Liver (tissue), 9 donors: ENCODE results near the gene DCP2. TPM values are rescaled to one million over a fixed set of nuclear protein-coding genes. Genes with fewer than 3 reads are reported as not detected.

Experiments used
- DNase-seq: peaks from one replicate; pipeline ENCODE4 v3.0.0-alpha.2; 2017; ENCODE audit warnings: low spot score
- H3K27ac ChIP-seq, 2 donors: one replicate each; pipeline ENCODE4 v1.7.0; 2013; ENCODE audit warnings: inconsistent platforms in 2 of 2, low read length in 2 of 2, control low read depth in 1 of 2, low read depth in 1 of 2, mild to moderate bottlenecking in 1 of 2
- H3K27me3 ChIP-seq, 4 donors: one replicate each; pipeline versions ENCODE4 v1.6.1 to v1.7.0; 2013; ENCODE audit warnings: low read length in 3 of 4, inconsistent platforms in 1 of 4, mild to moderate bottlenecking in 1 of 4, moderate library complexity in 1 of 4; ENCODE audit not compliant: control insufficient read depth in 4 of 4, insufficient read depth in 4 of 4
- H3K36me3 ChIP-seq, 4 donors: one replicate each; pipeline versions ENCODE4 v1.6.1 to v1.7.0; 2013; ENCODE audit warnings: low read length in 3 of 4, mild to moderate bottlenecking in 3 of 4, low read depth in 1 of 4, moderate library complexity in 1 of 4; ENCODE audit not compliant: control insufficient read depth in 4 of 4, insufficient read depth in 3 of 4
- H3K4me1 ChIP-seq, 4 donors: one replicate each; pipeline versions ENCODE4 v1.6.1 to v1.7.0; 2013; ENCODE audit warnings: low read length in 3 of 4, mild to moderate bottlenecking in 3 of 4, moderate library complexity in 1 of 4; ENCODE audit not compliant: control insufficient read depth in 4 of 4, insufficient read depth in 4 of 4
- H3K4me3 ChIP-seq, 3 donors: one replicate each; pipeline versions ENCODE4 v1.6.1 to v1.7.0; 2013; ENCODE audit warnings: low read length in 3 of 3, control low read depth in 1 of 3, low read depth in 1 of 3, mild to moderate bottlenecking in 1 of 3
- H3K9ac ChIP-seq, 2 donors: one replicate each; pipeline ENCODE4 v1.7.0; 2013; ENCODE audit warnings: low read length in 2 of 2, mild to moderate bottlenecking in 2 of 2, moderate library complexity in 2 of 2, control low read depth in 1 of 2, low read depth in 1 of 2
- H3K9me3 ChIP-seq, 4 donors: one replicate each; pipeline versions ENCODE4 v1.6.1 to v1.7.0; 2013; ENCODE audit warnings: low read length in 3 of 4; ENCODE audit not compliant: control insufficient read depth in 4 of 4
- EGR1 ChIP-seq, 2 donors: IDR thresholded peaks; 2 replicates each; pipeline ENCODE4 v1.6.1; 2016 to 2018; ENCODE audit warnings: antibody characterized with exemption in 2 of 2, low read depth in 2 of 2
- FOXA1 ChIP-seq: IDR thresholded peaks from 2 replicates; pipeline ENCODE4 v1.6.1; 2016; ENCODE audit warnings: antibody characterized with exemption
- FOXA2 ChIP-seq: IDR thresholded peaks from 2 replicates; pipeline ENCODE4 v1.6.1; 2016; ENCODE audit warnings: antibody characterized with exemption
- GABPA ChIP-seq, 2 donors: IDR thresholded peaks in 1 of 2; conservative IDR thresholded peaks in 1 of 2; 2 replicates each; pipeline ENCODE4 v1.6.1; 2016; ENCODE audit warnings: antibody characterized with exemption in 2 of 2, mild to moderate bottlenecking in 1 of 2, moderate library complexity in 1 of 2
- HNF4A ChIP-seq, 2 donors: conservative IDR thresholded peaks; 2 replicates each; pipeline ENCODE4 v1.6.1; 2016; ENCODE audit warnings: antibody characterized with exemption in 2 of 2, mild to moderate bottlenecking in 2 of 2
- HNF4G ChIP-seq: IDR thresholded peaks from 2 replicates; pipeline ENCODE4 v1.6.1; 2016; ENCODE audit warnings: antibody characterized with exemption
- JUND ChIP-seq, 2 donors: IDR thresholded peaks; 2 replicates each; pipeline ENCODE4 v1.6.1; 2016; ENCODE audit warnings: antibody characterized with exemption in 2 of 2
- NR2F2 ChIP-seq: IDR thresholded peaks from 2 replicates; pipeline ENCODE4 v1.6.1; 2016; ENCODE audit warnings: antibody characterized with exemption
- RAD21 ChIP-seq, 2 donors: IDR thresholded peaks; 2 replicates each; pipeline ENCODE4 v1.6.1; 2016; ENCODE audit warnings: antibody characterized with exemption in 2 of 2, mild to moderate bottlenecking in 2 of 2
- RXRA ChIP-seq, 2 donors: IDR thresholded peaks; 2 replicates each; pipeline ENCODE4 v1.6.1; 2017 to 2018; ENCODE audit warnings: antibody characterized with exemption in 2 of 2, mild to moderate bottlenecking in 1 of 2
- SP1 ChIP-seq: IDR thresholded peaks from 2 replicates; pipeline ENCODE4 v1.6.1; 2018; ENCODE audit warnings: antibody characterized with exemption, mild to moderate bottlenecking
- TAF1 ChIP-seq: conservative IDR thresholded peaks from 2 replicates; pipeline ENCODE4 v1.6.1; 2016; ENCODE audit warnings: antibody characterized with exemption, mild to moderate bottlenecking
- YY1 ChIP-seq: IDR thresholded peaks from 2 replicates; pipeline ENCODE4 v1.6.1; 2016; ENCODE audit warnings: antibody characterized with exemption, mild to moderate bottlenecking
- WGBS: extraction: QIAGEN DNeasy Blood & Tissue Kit; methylation state at CpG from one replicate; pipeline ENCODE4 v1.1.7; 2013; 5-methylcytosine and 5-hydroxymethylcytosine counted together
- polyA plus RNA-seq, 2 donors: library from polyadenylated mRNA; stranded (reverse) in 1 of 2; unstranded in 1 of 2; fragments of 200-250 nt in 1 of 2; fragments of >200 nt in 1 of 2; fragmentation: Nextera tagmentation in 1 of 2; extraction: Ambion mirVana in 1 of 2; gene quantifications; one replicate each; pipeline versions ENCODE4 v1.2.1 to v1.2.3, GENCODE V29; 2013 to 2015
- total RNA-seq, 2 donors: library from RNA; depleted of rRNA; stranded (reverse); fragments of >200 nt; gene quantifications; one replicate each; pipeline ENCODE4 v1.2.3, GENCODE V29; 2014
- TF ChIP-seq, protein P1 (sequence below): fragments of 150-350 bp; IDR thresholded peaks from 2 replicates; pipeline ENCODE4 v1.5.1; 2017; ENCODE audit warnings: improper control_type of control experiment, low read depth, low read length; ENCODE audit not compliant: missing input control
- TF ChIP-seq, protein P2 (sequence below): IDR thresholded peaks from 2 replicates; pipeline ENCODE4 v1.6.1; 2016; ENCODE audit warnings: antibody characterized with exemption
- TF ChIP-seq, protein P3 (sequence below): IDR thresholded peaks from 2 replicates; pipeline ENCODE4 v1.6.1; 2016; ENCODE audit warnings: antibody characterized with exemption
- TF ChIP-seq, protein P4 (sequence below): IDR thresholded peaks from 2 replicates; pipeline ENCODE4 v1.6.1; 2016; ENCODE audit warnings: antibody characterized with exemption
- TF ChIP-seq, protein P5 (sequence below): IDR thresholded peaks from 2 replicates; pipeline ENCODE4 v1.6.1; 2016; ENCODE audit warnings: antibody characterized with exemption, mild to moderate bottlenecking
- donor health status: healthy.
- donor health status: healthy.
- donor health status: healthy.
- donor health status: healthy.
- donor health status: healthy.

Gene DCP2
- total and polyA plus RNA-seq, 4 donors = 2.9 to 44.2 (median 12.4) TPM

DNA sequence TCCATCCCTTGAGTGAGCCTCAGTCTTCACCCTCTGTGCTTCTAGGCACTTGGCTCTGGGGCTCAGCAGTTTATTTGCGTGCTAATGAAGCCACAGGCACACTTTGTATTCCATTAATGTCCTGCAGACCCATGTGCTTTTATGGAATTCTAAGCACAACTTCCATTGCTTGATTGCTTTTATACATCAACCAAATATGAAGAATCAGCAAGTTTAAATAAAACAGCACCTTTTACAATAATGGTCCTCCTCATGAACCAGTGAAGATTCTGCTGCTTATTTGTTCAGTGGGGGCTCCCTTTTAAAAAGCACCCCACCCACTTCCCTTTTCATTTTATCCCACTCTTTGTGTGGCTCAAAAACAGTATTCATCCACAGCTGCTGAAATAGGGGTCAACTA is 60.2 kb downstream of the DCP2 start:
- no peaks in the 10 kb centered on the region for H3K9me3 ChIP-seq
- TF ChIP-seq RAD21 (IDR thresholded peaks at IDR 0.05) (no peak), JUND (IDR thresholded peaks at IDR 0.05) (no peak), TAF1 (no peak), GABPA (IDR thresholded peaks at IDR 0.05 in 1 of 2, conservative IDR thresholded peaks at IDR 0.05 in 1 of 2) (no peak), YY1 (no peak), FOXA1 (no peak), EGR1 (IDR thresholded peaks at IDR 0.05; ENCODE audit: low read depth in 2 of 2) (no peak), HNF4A (conservative IDR thresholded peaks at IDR 0.05) (no peak), RXRA (IDR thresholded peaks at IDR 0.05) (no peak), SP1 (no peak)
- TF ChIP-seq, protein P1, sequence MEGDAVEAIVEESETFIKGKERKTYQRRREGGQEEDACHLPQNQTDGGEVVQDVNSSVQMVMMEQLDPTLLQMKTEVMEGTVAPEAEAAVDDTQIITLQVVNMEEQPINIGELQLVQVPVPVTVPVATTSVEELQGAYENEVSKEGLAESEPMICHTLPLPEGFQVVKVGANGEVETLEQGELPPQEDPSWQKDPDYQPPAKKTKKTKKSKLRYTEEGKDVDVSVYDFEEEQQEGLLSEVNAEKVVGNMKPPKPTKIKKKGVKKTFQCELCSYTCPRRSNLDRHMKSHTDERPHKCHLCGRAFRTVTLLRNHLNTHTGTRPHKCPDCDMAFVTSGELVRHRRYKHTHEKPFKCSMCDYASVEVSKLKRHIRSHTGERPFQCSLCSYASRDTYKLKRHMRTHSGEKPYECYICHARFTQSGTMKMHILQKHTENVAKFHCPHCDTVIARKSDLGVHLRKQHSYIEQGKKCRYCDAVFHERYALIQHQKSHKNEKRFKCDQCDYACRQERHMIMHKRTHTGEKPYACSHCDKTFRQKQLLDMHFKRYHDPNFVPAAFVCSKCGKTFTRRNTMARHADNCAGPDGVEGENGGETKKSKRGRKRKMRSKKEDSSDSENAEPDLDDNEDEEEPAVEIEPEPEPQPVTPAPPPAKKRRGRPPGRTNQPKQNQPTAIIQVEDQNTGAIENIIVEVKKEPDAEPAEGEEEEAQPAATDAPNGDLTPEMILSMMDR = no peak
- TF ChIP-seq, protein P2, sequence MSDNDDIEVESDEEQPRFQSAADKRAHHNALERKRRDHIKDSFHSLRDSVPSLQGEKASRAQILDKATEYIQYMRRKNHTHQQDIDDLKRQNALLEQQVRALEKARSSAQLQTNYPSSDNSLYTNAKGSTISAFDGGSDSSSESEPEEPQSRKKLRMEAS = no peak
- TF ChIP-seq, protein P3, sequence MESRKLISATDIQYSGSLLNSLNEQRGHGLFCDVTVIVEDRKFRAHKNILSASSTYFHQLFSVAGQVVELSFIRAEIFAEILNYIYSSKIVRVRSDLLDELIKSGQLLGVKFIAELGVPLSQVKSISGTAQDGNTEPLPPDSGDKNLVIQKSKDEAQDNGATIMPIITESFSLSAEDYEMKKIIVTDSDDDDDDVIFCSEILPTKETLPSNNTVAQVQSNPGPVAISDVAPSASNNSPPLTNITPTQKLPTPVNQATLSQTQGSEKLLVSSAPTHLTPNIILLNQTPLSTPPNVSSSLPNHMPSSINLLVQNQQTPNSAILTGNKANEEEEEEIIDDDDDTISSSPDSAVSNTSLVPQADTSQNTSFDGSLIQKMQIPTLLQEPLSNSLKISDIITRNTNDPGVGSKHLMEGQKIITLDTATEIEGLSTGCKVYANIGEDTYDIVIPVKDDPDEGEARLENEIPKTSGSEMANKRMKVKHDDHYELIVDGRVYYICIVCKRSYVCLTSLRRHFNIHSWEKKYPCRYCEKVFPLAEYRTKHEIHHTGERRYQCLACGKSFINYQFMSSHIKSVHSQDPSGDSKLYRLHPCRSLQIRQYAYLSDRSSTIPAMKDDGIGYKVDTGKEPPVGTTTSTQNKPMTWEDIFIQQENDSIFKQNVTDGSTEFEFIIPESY = no peak
- TF ChIP-seq, protein P4, sequence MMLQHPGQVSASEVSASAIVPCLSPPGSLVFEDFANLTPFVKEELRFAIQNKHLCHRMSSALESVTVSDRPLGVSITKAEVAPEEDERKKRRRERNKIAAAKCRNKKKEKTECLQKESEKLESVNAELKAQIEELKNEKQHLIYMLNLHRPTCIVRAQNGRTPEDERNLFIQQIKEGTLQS = no peak
- TF ChIP-seq, protein P5, sequence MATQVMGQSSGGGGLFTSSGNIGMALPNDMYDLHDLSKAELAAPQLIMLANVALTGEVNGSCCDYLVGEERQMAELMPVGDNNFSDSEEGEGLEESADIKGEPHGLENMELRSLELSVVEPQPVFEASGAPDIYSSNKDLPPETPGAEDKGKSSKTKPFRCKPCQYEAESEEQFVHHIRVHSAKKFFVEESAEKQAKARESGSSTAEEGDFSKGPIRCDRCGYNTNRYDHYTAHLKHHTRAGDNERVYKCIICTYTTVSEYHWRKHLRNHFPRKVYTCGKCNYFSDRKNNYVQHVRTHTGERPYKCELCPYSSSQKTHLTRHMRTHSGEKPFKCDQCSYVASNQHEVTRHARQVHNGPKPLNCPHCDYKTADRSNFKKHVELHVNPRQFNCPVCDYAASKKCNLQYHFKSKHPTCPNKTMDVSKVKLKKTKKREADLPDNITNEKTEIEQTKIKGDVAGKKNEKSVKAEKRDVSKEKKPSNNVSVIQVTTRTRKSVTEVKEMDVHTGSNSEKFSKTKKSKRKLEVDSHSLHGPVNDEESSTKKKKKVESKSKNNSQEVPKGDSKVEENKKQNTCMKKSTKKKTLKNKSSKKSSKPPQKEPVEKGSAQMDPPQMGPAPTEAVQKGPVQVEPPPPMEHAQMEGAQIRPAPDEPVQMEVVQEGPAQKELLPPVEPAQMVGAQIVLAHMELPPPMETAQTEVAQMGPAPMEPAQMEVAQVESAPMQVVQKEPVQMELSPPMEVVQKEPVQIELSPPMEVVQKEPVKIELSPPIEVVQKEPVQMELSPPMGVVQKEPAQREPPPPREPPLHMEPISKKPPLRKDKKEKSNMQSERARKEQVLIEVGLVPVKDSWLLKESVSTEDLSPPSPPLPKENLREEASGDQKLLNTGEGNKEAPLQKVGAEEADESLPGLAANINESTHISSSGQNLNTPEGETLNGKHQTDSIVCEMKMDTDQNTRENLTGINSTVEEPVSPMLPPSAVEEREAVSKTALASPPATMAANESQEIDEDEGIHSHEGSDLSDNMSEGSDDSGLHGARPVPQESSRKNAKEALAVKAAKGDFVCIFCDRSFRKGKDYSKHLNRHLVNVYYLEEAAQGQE = no peak
- no peak overlapping the region for H3K4me3 ChIP-seq
- no peaks in the 10 kb centered on the region for H3K4me1 ChIP-seq
- H3K9ac ChIP-seq = no peak overlapping the region
- peaks cover 2 to 57% (median 37%) of the 10 kb centered on the region in 4 donors for H3K36me3 ChIP-seq
- H3K27ac ChIP-seq = no peak overlapping the region
- H3K27me3 ChIP-seq = no peaks in the 10 kb centered on the region
- 98% methylated on average over 1 of the region's 1 CpG for WGBS
- DNase-seq = no peak

DNA sequence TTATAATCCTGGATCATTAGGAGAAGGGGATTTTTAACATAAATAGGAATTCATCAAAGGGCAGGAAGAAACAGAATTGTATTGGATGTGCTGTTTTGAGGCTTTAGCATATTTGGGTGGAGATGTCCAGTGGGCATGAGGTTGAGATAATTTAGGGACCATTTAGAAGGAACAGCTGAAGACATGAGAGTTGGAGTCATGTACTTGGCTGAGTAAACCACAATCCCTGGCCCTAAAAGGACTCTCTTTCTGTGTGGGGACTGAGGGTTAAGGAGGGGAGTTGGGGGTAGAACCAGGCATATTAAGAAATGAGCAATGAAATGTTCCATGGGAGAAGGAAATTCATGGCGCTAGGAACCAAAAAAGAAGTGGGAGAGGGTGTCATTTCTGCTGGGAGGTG is 61.5 kb downstream of the DCP2 start:
- H3K27ac ChIP-seq = no peak overlapping the region
- no peaks in the 10 kb centered on the region for H3K27me3 ChIP-seq
- H3K4me1 ChIP-seq = no peaks in the 10 kb centered on the region
- peaks cover 2 to 58% (median 39%) of the 10 kb centered on the region in 4 donors for H3K36me3 ChIP-seq
- DNase-seq = no peak
- no peaks in the 10 kb centered on the region for H3K9me3 ChIP-seq
- H3K4me3 ChIP-seq = no peak overlapping the region
- WGBS = 93% methylated on average over 1 of the region's 1 CpG
- no peak overlapping the region for H3K9ac ChIP-seq
- no peak for TF ChIP-seq FOXA1
- TF ChIP-seq HNF4G = no peak
- TF ChIP-seq, protein P5 = no peak
- no peak for TF ChIP-seq GABPA (IDR thresholded peaks at IDR 0.05 in 1 of 2, conservative IDR thresholded peaks at IDR 0.05 in 1 of 2)
- no peak for TF ChIP-seq JUND (IDR thresholded peaks at IDR 0.05)
- TF ChIP-seq TAF1 = no peak
- no peak for TF ChIP-seq NR2F2
- TF ChIP-seq EGR1 (IDR thresholded peaks at IDR 0.05; ENCODE audit: low read depth in 2 of 2) = no peak
- TF ChIP-seq HNF4A (conservative IDR thresholded peaks at IDR 0.05) = no peak
- no peak for TF ChIP-seq SP1
- TF ChIP-seq, protein P2 = no peak
- TF ChIP-seq, protein P1 = no peak
- no peak for TF ChIP-seq FOXA2
